Liver (tissue), 9 donors: Measurements from ENCODE around the gene IRAK2. TPM values are rescaled to one million over a fixed set of nuclear protein-coding genes. Genes with fewer than 3 reads are reported as not detected.

Source experiments
- DNase-seq: peaks from one replicate; pipeline ENCODE4 v3.0.0-alpha.2; 2017; ENCODE audit warnings: low spot score
- H3K27ac ChIP-seq, 2 donors: one replicate each; pipeline ENCODE4 v1.7.0; 2013; ENCODE audit warnings: inconsistent platforms in 2 of 2, low read length in 2 of 2, control low read depth in 1 of 2, low read depth in 1 of 2, mild to moderate bottlenecking in 1 of 2
- H3K27me3 ChIP-seq, 4 donors: one replicate each; pipeline versions ENCODE4 v1.6.1 to v1.7.0; 2013; ENCODE audit warnings: low read length in 3 of 4, inconsistent platforms in 1 of 4, mild to moderate bottlenecking in 1 of 4, moderate library complexity in 1 of 4; ENCODE audit not compliant: control insufficient read depth in 4 of 4, insufficient read depth in 4 of 4
- H3K36me3 ChIP-seq, 4 donors: one replicate each; pipeline versions ENCODE4 v1.6.1 to v1.7.0; 2013; ENCODE audit warnings: low read length in 3 of 4, mild to moderate bottlenecking in 3 of 4, low read depth in 1 of 4, moderate library complexity in 1 of 4; ENCODE audit not compliant: control insufficient read depth in 4 of 4, insufficient read depth in 3 of 4
- H3K4me1 ChIP-seq, 4 donors: one replicate each; pipeline versions ENCODE4 v1.6.1 to v1.7.0; 2013; ENCODE audit warnings: low read length in 3 of 4, mild to moderate bottlenecking in 3 of 4, moderate library complexity in 1 of 4; ENCODE audit not compliant: control insufficient read depth in 4 of 4, insufficient read depth in 4 of 4
- H3K4me3 ChIP-seq, 3 donors: one replicate each; pipeline versions ENCODE4 v1.6.1 to v1.7.0; 2013; ENCODE audit warnings: low read length in 3 of 3, control low read depth in 1 of 3, low read depth in 1 of 3, mild to moderate bottlenecking in 1 of 3
- H3K9ac ChIP-seq, 2 donors: one replicate each; pipeline ENCODE4 v1.7.0; 2013; ENCODE audit warnings: low read length in 2 of 2, mild to moderate bottlenecking in 2 of 2, moderate library complexity in 2 of 2, control low read depth in 1 of 2, low read depth in 1 of 2
- H3K9me3 ChIP-seq, 4 donors: one replicate each; pipeline versions ENCODE4 v1.6.1 to v1.7.0; 2013; ENCODE audit warnings: low read length in 3 of 4; ENCODE audit not compliant: control insufficient read depth in 4 of 4
- ATF3 ChIP-seq: IDR thresholded peaks from 2 replicates; pipeline ENCODE4 v1.6.1; 2016; ENCODE audit warnings: antibody characterized with exemption
- CTCF ChIP-seq: fragments of 150-350 bp; IDR thresholded peaks from 2 replicates; pipeline ENCODE4 v1.5.1; 2017; ENCODE audit warnings: improper control_type of control experiment, low read depth, low read length; ENCODE audit not compliant: missing input control
- EGR1 ChIP-seq, 2 donors: IDR thresholded peaks; 2 replicates each; pipeline ENCODE4 v1.6.1; 2016 to 2018; ENCODE audit warnings: antibody characterized with exemption in 2 of 2, low read depth in 2 of 2
- FOXA1 ChIP-seq: IDR thresholded peaks from 2 replicates; pipeline ENCODE4 v1.6.1; 2016; ENCODE audit warnings: antibody characterized with exemption
- FOXA2 ChIP-seq: IDR thresholded peaks from 2 replicates; pipeline ENCODE4 v1.6.1; 2016; ENCODE audit warnings: antibody characterized with exemption
- GABPA ChIP-seq, 2 donors: IDR thresholded peaks in 1 of 2; conservative IDR thresholded peaks in 1 of 2; 2 replicates each; pipeline ENCODE4 v1.6.1; 2016; ENCODE audit warnings: antibody characterized with exemption in 2 of 2, mild to moderate bottlenecking in 1 of 2, moderate library complexity in 1 of 2
- HNF4A ChIP-seq, 2 donors: conservative IDR thresholded peaks; 2 replicates each; pipeline ENCODE4 v1.6.1; 2016; ENCODE audit warnings: antibody characterized with exemption in 2 of 2, mild to moderate bottlenecking in 2 of 2
- HNF4G ChIP-seq: IDR thresholded peaks from 2 replicates; pipeline ENCODE4 v1.6.1; 2016; ENCODE audit warnings: antibody characterized with exemption
- JUND ChIP-seq, 2 donors: IDR thresholded peaks; 2 replicates each; pipeline ENCODE4 v1.6.1; 2016; ENCODE audit warnings: antibody characterized with exemption in 2 of 2
- MAX ChIP-seq: IDR thresholded peaks from 2 replicates; pipeline ENCODE4 v1.6.1; 2016; ENCODE audit warnings: antibody characterized with exemption
- REST ChIP-seq: IDR thresholded peaks from 2 replicates; pipeline ENCODE4 v1.6.1; 2016; ENCODE audit warnings: antibody characterized with exemption, mild to moderate bottlenecking
- RXRA ChIP-seq, 2 donors: IDR thresholded peaks; 2 replicates each; pipeline ENCODE4 v1.6.1; 2017 to 2018; ENCODE audit warnings: antibody characterized with exemption in 2 of 2, mild to moderate bottlenecking in 1 of 2
- SP1 ChIP-seq: IDR thresholded peaks from 2 replicates; pipeline ENCODE4 v1.6.1; 2018; ENCODE audit warnings: antibody characterized with exemption, mild to moderate bottlenecking
- TAF1 ChIP-seq: conservative IDR thresholded peaks from 2 replicates; pipeline ENCODE4 v1.6.1; 2016; ENCODE audit warnings: antibody characterized with exemption, mild to moderate bottlenecking
- YY1 ChIP-seq: IDR thresholded peaks from 2 replicates; pipeline ENCODE4 v1.6.1; 2016; ENCODE audit warnings: antibody characterized with exemption, mild to moderate bottlenecking
- ZBTB33 ChIP-seq: IDR thresholded peaks from 2 replicates; pipeline ENCODE4 v1.6.1; 2016; ENCODE audit warnings: antibody characterized with exemption
- WGBS: extraction: QIAGEN DNeasy Blood & Tissue Kit; methylation state at CpG from one replicate; pipeline ENCODE4 v1.1.7; 2013; 5-methylcytosine and 5-hydroxymethylcytosine counted together
- polyA plus RNA-seq, 2 donors: library from polyadenylated mRNA; stranded (reverse) in 1 of 2; unstranded in 1 of 2; fragments of 200-250 nt in 1 of 2; fragments of >200 nt in 1 of 2; fragmentation: Nextera tagmentation in 1 of 2; extraction: Ambion mirVana in 1 of 2; gene quantifications; one replicate each; pipeline versions ENCODE4 v1.2.1 to v1.2.3, GENCODE V29; 2013 to 2015
- total RNA-seq, 2 donors: library from RNA; depleted of rRNA; stranded (reverse); fragments of >200 nt; gene quantifications; one replicate each; pipeline ENCODE4 v1.2.3, GENCODE V29; 2014
- donor health status: healthy.
- donor health status: healthy.
- donor health status: healthy.
- donor health status: healthy.
- donor health status: healthy.

Gene IRAK2
- total and polyA plus RNA-seq, 4 donors, result 2.7 to 9.3 (median 5.9) TPM

- Histone ChIP-seq H3K4me1 (peaks cover 4 to 10% (median 6%) of the 10 kb centered on the region in 4 donors), H3K27ac (no peak overlapping the region), H3K4me3 (no peak overlapping the region), H3K27me3 (no peaks in the 10 kb centered on the region), H3K9ac (no peak overlapping the region), H3K36me3 (peaks cover 0 to 11% (median 0%) of the 10 kb centered on the region in 4 donors), H3K9me3 (no peaks in the 10 kb centered on the region)
- DNase-seq, result no peak
- 79% methylated on average over 4 of the region's 4 CpGs for WGBS
- TF ChIP-seq GABPA (IDR thresholded peaks at IDR 0.05 in 1 of 2, conservative IDR thresholded peaks at IDR 0.05 in 1 of 2) (no peak), ZBTB33 (no peak), EGR1 (IDR thresholded peaks at IDR 0.05; ENCODE audit: low read depth in 2 of 2) (no peak), RXRA (IDR thresholded peaks at IDR 0.05) (no peak), SP1 (no peak), YY1 (no peak), FOXA2 (no peak), TAF1 (no peak), HNF4A (conservative IDR thresholded peaks at IDR 0.05) (no peak), JUND (IDR thresholded peaks at IDR 0.05) (no peak), CTCF (no peak), REST (no peak), FOXA1 (no peak), MAX (no peak), HNF4G (no peak)
Measured at GRCh38 chr3:10228248-10228950, 63.7 kb downstream of the IRAK2 start.

GRCh38 chr3:10229576-10229975 is 64.9 kb downstream of the IRAK2 start:
- Histone ChIP-seq H3K4me1 (peaks cover 0 to 7% (median 6%) of the 10 kb centered on the region in 4 donors), H3K27me3 (no peaks in the 10 kb centered on the region), H3K9ac (no peak overlapping the region), H3K27ac (no peak overlapping the region), H3K36me3 (peaks cover 0 to 19% (median 2%) of the 10 kb centered on the region in 4 donors), H3K4me3 (no peak overlapping the region), H3K9me3 (no peaks in the 10 kb centered on the region)
- no peak for TF ChIP-seq CTCF
- no peak for TF ChIP-seq ATF3
- no peak for TF ChIP-seq GABPA (IDR thresholded peaks at IDR 0.05 in 1 of 2, conservative IDR thresholded peaks at IDR 0.05 in 1 of 2)
- TF ChIP-seq EGR1 (IDR thresholded peaks at IDR 0.05; ENCODE audit: low read depth in 2 of 2), result no peak
- no peak for DNase-seq
- 86% methylated on average over 7 of the region's 7 CpGs for WGBS
